ENCODE results near the gene AFF1.
"Not testable (repeated sequence)": the region's sequence is repeated elsewhere in the genome, so short reads cannot be mapped to it uniquely, and the experiment has no call there.

The AFF1 gene

GRCh38 chr4:87037171-87037570, 102.4 kb downstream of the AFF1 start:
- not testable (repeated sequence) for DNase-seq (ENCODE audit: low read depth)

GRCh38 chr4:87037671-87038334, 103.0 kb downstream of the AFF1 start:
- DNase-seq (ENCODE audit: low read depth): no peak

- no peak for DNase-seq (ENCODE audit: low read depth)
Measured at GRCh38 chr4:87038837-87039615, 104.2 kb downstream of the AFF1 start.

- no peak for DNase-seq (ENCODE audit: low read depth)
Measured at GRCh38 chr4:87041141-87041540, 106.3 kb downstream of the AFF1 start.

DNA sequence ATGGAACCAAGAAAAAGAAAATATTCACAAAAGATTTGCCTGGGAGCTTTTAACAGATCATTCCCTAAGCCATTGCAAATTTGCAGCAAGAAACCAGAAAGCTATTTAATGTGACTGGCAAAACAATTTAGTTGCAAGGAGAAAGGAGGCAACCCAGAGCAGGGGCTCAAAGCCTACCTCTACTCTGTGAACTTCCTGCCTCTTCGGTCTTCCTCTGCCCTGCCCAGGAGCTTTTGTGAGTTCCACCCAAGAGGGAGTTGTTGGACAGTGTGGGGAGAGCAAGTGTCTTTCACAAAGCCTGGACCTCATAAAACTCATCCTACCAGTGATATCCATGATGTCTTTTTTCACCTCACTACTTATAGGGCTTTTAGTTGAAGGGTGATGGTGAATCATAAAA, 107.4 kb downstream of the AFF1 start:
- DNase-seq (ENCODE audit: low read depth): no peak

- no peak for DNase-seq (ENCODE audit: low read depth)
Measured at GRCh38 chr4:87042986-87043820, 108.4 kb downstream of the AFF1 start.

- DNase-seq (ENCODE audit: low read depth): no peak
Measured at GRCh38 chr4:87044511-87045233, 109.9 kb downstream of the AFF1 start.

- no peak for DNase-seq (ENCODE audit: low read depth)
Measured at GRCh38 chr4:87045234-87045558, 110.4 kb downstream of the AFF1 start.

GRCh38 chr4:87045659-87046058, 110.8 kb downstream of the AFF1 start:
- no peak for DNase-seq (ENCODE audit: low read depth)

DNA sequence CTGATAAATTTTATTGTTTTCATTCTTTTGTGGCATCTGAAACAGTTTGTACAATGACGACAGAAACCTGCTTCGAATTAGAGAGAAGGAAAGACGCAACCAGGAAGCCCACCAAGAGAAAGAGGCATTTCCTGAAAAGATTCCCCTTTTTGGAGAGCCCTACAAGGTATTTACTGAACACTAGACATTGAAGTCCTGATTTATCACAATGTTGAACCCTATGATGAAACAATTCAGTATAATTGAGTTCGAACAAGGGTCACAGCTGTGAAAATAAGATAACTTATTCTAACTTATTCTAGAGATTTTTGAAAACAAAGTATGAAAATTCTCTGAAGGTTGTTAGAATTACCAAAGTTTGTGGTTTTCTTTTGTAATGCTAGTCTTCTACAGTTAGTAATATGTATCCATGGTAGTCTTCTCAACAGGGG, 111.3 kb downstream of the AFF1 start:
- no peak for DNase-seq (ENCODE audit: low read depth)

DNA sequence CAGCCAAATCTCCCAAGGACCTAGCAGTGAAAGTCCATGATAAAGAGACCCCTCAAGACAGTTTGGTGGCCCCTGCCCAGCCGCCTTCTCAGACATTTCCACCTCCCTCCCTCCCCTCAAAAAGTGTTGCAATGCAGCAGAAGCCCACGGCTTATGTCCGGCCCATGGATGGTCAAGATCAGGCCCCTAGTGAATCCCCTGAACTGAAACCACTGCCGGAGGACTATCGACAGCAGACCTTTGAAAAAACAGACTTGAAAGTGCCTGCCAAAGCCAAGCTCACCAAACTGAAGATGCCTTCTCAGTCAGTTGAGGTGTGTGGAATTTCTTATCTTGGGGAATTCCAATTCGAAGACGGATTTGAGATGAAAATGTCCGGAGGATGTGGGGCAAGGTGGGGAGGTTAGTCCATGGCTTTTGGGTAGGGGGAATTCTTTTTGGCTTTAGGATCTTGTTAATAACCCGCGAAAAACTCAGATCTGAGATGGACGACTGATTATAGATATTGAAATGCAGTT, 112.5 kb downstream of the AFF1 start:
- DNase-seq (ENCODE audit: low read depth): no peak

- no peak for DNase-seq (ENCODE audit: low read depth)
Measured at GRCh38 chr4:87049508-87049907, 114.7 kb downstream of the AFF1 start.

DNA sequence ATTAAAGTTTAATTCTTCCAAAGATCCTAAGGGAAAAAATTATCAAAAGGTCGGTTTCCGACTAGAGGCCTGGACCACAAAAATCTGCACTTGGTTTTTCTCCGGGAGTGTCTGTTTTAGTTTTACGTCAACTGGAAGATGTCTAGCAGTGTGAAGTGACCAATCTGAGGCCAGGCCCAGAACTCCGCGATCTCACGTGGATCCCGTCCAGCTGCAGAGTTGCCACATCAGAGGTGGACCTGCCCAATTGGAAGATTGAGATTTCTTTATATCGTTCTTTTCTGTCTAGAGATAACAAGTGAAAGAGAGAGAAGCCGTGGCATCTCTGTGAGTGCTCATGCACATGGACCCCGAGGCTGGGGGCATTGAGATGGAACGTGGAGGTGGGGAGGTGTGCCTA, 115.8 kb downstream of the AFF1 start:
- no peak for DNase-seq (ENCODE audit: low read depth)

- no peak for DNase-seq (ENCODE audit: low read depth)
Measured at GRCh38 chr4:87051121-87051713, 116.4 kb downstream of the AFF1 start.

- DNase-seq (ENCODE audit: low read depth): no peak
Measured at GRCh38 chr4:87052615-87053014, 117.8 kb downstream of the AFF1 start.

GRCh38 chr4:87053176-87053658, 118.4 kb downstream of the AFF1 start:
- DNase-seq (ENCODE audit: low read depth): no peak

DNA sequence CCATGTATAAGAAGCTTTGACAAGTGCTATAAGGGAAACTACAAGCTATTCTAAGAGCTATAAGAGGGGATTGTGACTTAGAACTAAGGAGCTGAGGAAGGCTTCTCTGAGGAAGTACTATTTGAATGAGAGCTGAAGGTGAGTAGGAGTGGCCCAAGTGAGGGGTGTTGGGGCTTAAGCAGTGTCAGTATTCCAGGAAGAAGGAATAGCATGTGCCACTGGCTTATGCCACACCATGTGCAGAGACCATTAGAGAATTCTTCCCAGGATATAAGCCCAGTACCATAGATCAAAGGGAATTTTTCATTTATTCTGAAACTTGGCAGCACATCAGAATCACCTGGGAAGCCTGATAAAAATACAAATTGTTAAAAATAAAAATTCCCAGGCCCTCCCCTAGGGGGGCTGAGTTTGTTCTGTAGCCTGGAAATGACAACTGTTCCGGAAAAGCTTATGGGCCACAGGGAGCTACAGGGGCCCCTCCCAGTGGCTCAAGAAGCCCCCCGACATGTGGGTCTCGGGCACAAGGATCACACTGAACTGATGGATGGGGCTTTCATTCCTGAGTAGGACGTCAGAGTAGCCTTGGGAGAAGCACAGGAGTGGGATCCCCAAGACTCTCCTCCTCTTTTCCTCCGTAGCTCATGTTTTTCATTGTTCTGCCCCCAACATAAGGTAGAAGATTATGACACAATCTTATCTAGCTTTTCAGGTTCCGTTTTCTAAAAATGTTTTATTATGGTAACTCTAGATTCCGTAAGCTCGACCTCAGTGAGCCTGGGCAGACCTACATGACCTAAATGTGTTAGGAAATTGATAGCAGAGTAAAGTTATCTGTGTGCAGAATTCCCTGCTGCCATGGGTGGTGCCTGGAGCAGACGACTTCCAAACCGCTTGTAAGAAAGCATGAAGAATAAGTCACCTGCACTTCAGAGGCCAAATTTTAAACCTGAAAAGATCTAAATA, 119.3 kb downstream of the AFF1 start:
- no peak for DNase-seq (ENCODE audit: low read depth)

DNA sequence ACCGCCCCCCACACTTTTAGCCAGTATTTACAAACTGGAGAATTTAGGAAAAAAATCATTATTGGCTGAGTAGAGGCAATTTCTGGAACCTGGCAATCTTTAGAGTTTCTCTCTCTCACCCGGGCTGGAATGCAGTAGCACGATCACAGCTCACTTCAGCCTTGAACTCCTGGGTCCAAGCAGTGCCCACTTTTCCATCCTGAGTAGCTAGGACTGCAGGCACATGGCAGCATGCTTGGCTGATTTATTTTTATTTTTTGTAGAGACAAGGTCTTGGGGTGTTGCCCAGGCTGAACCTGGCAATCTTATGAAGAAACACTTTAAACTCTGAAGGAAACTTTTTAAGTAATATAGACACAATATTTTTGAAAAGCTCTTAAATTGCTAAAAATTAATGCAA, 120.1 kb downstream of the AFF1 start:
- no peak for DNase-seq (ENCODE audit: low read depth)

DNA sequence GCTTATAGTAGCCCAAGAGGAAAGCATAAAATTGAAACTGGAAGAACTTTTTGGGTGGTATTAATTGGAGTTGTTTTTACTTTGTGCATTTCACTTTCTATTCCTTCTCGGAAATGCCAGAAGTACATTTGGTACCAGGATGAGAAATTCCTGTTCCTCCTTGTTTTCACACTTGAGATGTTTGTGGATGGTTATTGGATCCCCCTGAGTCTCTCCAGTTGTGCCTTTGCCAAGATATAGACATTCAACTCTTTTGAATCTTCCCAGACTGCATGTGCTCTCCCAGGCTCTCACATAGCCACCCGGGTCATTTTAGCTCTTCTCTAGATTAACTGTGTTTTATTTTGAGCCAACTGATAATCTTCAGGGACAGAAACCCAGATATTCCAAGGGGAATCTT, 120.5 kb downstream of the AFF1 start:
- DNase-seq (ENCODE audit: low read depth): no peak

GRCh38 chr4:87056881-87057280, 122.1 kb downstream of the AFF1 start:
- no peak for DNase-seq (ENCODE audit: low read depth)
